ENCODE measurements around the gene TRIM32. TPM values are rescaled to one million over a fixed set of nuclear protein-coding genes. Genes with fewer than 3 reads are reported as not detected.

The TRIM32 gene
- total RNA-seq, 1 experiment from 2014 or later, result 23.2 TPM

GRCh38 chr9:116716438-116716837 lies 29.3 kb downstream of the TRIM32 start:
- Histone ChIP-seq H3K9me3 (ENCODE audit: control insufficient read depth in 1 of 2, insufficient read depth in 1 of 2, low read depth in 1 of 2, low read length in 2 of 2) (no peaks in the 10 kb centered on the region), H3K4me2 (ENCODE audit: low read length) (no peak overlapping the region), H3K4me1 (ENCODE audit: control insufficient read depth in 1 of 2, insufficient read depth in 2 of 2, low read length in 2 of 2) (no peaks in the 10 kb centered on the region), H3K9ac (ENCODE audit: low read length) (no peak overlapping the region), H3K36me3 (ENCODE audit: control insufficient read depth in 1 of 2, insufficient read depth in 2 of 2, low read length in 2 of 2) (no peaks in the 10 kb centered on the region), H3K27me3 (ENCODE audit: insufficient read depth, low read length) (peaks cover 11% of the 10 kb centered on the region; the same call in 1 of the 2 replicates), H3K4me3 (replicated peaks in 1 of 2; ENCODE audit: low read depth in 1 of 2, low read length in 2 of 2) (no peak overlapping the region), H2AFZ (ENCODE audit: low read depth, low read length, poor library complexity, severe bottlenecking) (no peak overlapping the region), H4K20me1 (ENCODE audit: insufficient read depth) (no peaks in the 10 kb centered on the region), H3K27ac (ENCODE audit: low read depth, low read length) (no peak overlapping the region), H3K79me2 (ENCODE audit: insufficient read depth, low read length) (no peaks in the 10 kb centered on the region), H3K9me2 (ENCODE audit: insufficient read depth) (no peaks in the 10 kb centered on the region)
- ATAC-seq, result no peak
- intact Hi-C loops (cut with micrococcal nuclease), result no loop called here
- TF ChIP-seq SP1 (IDR thresholded peaks at IDR 0.05; ENCODE audit: low read depth) (no peak), ZFX (IDR thresholded peaks at IDR 0.05) (no peak), TCF7L2 (IDR thresholded peaks at IDR 0.05; ENCODE audit: borderline replicate concordance, extremely low read depth, insufficient read depth, insufficient read length) (no peak), SIN3A (IDR thresholded peaks at IDR 0.05; ENCODE audit: low read depth) (no peak), ATF3 (IDR thresholded peaks at IDR 0.05) (no peak), CBX3 (IDR thresholded peaks at IDR 0.05; ENCODE audit: low read depth) (no peak), ZNF274 (IDR thresholded peaks at IDR 0.05; ENCODE audit: low read depth, low read length) (no peak)
- POLR2A ChIA-PET, result no interaction called here
- RAD21 ChIA-PET (ENCODE audit: low non-redundant PET in 1 of 2, low total read pairs in 2 of 2, uncharacterized antibody in 2 of 2, unreplicated experiment in 2 of 2), result no interaction called here
- BruUV-seq (replicated peaks), result no TSS peak
- CTCF ChIA-PET, result no interaction called here
- DNase-seq (ENCODE audit: low read depth, low spot score), result no peak

GRCh38 chr9:116717150-116717549 lies 30.0 kb downstream of the TRIM32 start:
- intact Hi-C loops (cut with micrococcal nuclease), result no loop called here
- Histone ChIP-seq H4K20me1 (ENCODE audit: insufficient read depth) (no peaks in the 10 kb centered on the region), H3K9me3 (ENCODE audit: control insufficient read depth in 1 of 2, insufficient read depth in 1 of 2, low read depth in 1 of 2, low read length in 2 of 2) (no peaks in the 10 kb centered on the region), H3K9ac (ENCODE audit: low read length) (no peak overlapping the region), H2AFZ (ENCODE audit: low read depth, low read length, poor library complexity, severe bottlenecking) (no peak overlapping the region), H3K4me2 (ENCODE audit: low read length) (no peak overlapping the region), H3K79me2 (ENCODE audit: insufficient read depth, low read length) (no peaks in the 10 kb centered on the region), H3K9me2 (ENCODE audit: insufficient read depth) (no peaks in the 10 kb centered on the region), H3K4me3 (replicated peaks in 1 of 2; ENCODE audit: low read depth in 1 of 2, low read length in 2 of 2) (no peak overlapping the region), H3K27me3 (ENCODE audit: insufficient read depth, low read length) (peaks cover 11% of the 10 kb centered on the region; the same call in 1 of the 2 replicates), H3K4me1 (ENCODE audit: control insufficient read depth in 1 of 2, insufficient read depth in 2 of 2, low read length in 2 of 2) (no peaks in the 10 kb centered on the region), H3K36me3 (ENCODE audit: control insufficient read depth in 1 of 2, insufficient read depth in 2 of 2, low read length in 2 of 2) (no peaks in the 10 kb centered on the region), H3K27ac (ENCODE audit: low read depth, low read length) (no peak overlapping the region)
- RAD21 ChIA-PET (ENCODE audit: low non-redundant PET in 1 of 2, low total read pairs in 2 of 2, uncharacterized antibody in 2 of 2, unreplicated experiment in 2 of 2), result no interaction called here
- TF ChIP-seq MAX (IDR thresholded peaks at IDR 0.05) (no peak), EGR1 (IDR thresholded peaks at IDR 0.05; ENCODE audit: low read depth) (no peak), RAD21 (IDR thresholded peaks at IDR 0.05; ENCODE audit: low read depth) (no peak)
- ATAC-seq (no peak), DNase-seq (ENCODE audit: low read depth, low spot score) (no peak)
- no TSS peak for BruUV-seq (replicated peaks)
- CTCF ChIA-PET, result no interaction called here
- POLR2A ChIA-PET, result no interaction called here
